GM18517 (cell line): ENCODE results near the gene B4GALT6.

ENCODE experiments used
- ATAC-seq: cut with Tn5 transposase; IDR thresholded peaks from one replicate; pipeline ENCODE4 v1.9.1; 2021; ENCODE audit warnings: mild to moderate bottlenecking, moderate library complexity; ENCODE audit not compliant: unreplicated experiment

The B4GALT6 gene

DNA sequence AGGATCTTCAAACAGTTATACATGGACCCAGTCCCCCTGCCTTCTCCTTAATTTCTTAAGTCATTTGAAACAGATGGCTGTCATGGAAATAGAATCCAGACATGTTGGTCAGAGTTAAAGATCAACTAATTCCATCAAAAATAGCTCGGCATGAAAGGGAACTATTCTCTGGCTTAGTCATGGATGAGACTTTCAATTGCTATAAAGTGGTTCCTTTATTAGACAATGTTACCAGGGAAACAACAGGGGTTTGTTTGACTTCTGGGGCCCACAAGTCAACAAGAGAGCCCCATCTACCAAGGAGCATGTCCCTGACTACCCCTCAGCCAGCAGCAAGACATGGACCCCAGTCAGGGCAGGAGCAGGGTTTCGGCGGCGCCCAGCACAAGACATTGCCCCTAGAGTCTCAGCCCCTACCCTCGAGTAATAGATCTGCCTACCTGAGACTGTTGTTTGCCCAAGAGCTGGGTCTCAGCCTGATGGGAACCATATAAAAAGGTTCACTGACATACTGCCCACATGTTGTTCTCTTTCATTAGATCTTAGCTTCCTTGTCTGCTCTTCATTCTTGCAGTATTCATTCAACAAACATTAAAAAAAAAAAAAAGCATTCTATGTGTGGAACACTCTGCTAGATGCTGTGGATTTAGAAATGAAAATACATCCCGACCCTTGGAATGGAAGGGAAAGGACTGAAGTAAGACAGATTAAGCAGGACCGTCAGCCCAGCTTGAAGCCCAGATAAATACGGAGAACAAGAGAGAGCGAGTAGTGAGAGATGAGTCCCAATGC lies 88.1 kb downstream of the B4GALT6 start:
- no peak for ATAC-seq

GRCh38 chr18:31595121-31595771 lies 89.1 kb downstream of the B4GALT6 start:
- ATAC-seq, result no peak

DNA sequence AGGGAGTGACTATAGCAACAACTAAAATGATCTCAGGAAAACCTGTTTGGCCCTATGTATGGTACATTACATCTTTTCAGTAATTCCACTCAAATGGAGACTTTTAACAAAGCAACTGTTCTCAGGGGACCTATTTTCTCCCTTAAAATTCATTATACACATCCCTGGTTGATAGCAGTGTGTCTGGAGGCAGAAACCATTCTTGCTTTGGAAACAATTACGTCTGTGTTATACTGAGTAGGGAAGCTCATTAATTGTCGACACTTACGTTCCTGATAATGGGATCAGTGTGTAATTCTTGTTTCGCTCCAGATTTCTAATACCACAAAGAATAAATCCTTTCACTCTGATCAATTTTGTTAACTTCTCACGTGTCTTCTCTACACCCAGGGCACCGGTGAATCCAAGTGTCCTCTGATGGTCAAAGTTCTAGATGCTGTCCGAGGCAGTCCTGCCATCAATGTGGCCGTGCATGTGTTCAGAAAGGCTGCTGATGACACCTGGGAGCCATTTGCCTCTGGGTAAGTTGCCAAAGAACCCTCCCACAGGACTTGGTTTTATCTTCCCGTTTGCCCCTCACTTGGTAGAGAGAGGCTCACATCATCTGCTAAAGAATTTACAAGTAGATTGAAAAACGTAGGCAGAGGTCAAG lies 91.7 kb downstream of the B4GALT6 start:
- ATAC-seq, result no peak

- no peak for ATAC-seq
These were observed 92.8 kb downstream of the B4GALT6 start, which contains the start of gene TTR for GRCh38 chr18:31591628-31592027. Gene TTR (plus strand): TSS chr18:31591877. CDS start chr18:31591903, 26 bp downstream.

DNA sequence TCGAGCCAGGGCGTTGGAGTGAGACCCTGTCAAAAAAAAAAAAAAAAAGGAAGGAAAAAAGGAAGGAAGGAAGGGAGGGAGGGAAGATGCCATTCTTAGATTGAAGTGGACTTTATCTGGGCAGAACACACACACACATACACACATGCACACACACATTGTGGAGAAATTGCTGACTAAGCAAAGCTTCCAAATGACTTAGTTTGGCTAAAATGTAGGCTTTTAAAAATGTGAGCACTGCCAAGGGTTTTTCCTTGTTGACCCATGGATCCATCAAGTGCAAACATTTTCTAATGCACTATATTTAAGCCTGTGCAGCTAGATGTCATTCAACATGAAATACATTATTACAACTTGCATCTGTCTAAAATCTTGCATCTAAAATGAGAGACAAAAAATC lies 93.3 kb downstream of the B4GALT6 start:
- no peak for ATAC-seq

GRCh38 chr18:31590570-31590969 lies 93.8 kb downstream of the B4GALT6 start:
- ATAC-seq, result no peak

DNA sequence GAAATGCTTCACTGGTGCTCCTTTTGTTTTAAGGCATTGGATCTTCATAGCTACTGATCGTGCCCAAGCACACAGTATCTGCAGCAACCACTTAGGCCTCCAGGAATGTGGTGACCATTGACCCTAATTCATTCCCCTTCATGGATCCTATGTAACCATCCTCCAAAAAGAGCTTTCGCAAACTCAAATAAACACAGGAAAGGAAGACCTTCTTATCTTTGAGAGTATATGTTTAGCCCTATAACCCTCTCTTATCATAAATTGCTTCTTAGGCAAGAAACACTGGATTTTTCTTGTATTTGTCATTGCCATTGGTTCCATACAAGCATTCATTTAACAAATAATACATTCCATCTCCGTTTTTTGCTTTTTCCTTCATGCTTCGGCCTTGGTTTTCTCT lies 96.9 kb downstream of the B4GALT6 start:
- no peak for ATAC-seq

DNA sequence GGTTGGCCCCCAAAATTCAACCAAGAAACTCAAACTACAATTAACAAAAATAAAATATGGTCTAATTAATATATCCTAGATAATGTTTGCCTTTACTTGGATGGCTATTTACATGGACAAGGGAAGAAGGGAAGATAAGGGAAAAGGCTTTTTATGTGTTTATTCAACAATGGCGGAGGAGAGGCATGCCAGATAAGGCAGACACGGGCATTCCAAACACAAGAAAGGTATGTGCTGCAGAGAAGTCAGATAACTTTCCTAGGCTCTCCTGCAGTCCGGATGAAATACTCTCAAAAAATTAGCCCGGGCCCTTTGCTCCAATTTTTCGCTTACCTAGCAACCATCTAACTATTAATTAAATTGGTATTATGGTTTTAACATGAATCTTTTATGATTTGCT lies 97.8 kb downstream of the B4GALT6 start:
- ATAC-seq, result no peak

GRCh38 chr18:31585991-31586390 lies 98.4 kb downstream of the B4GALT6 start:
- ATAC-seq, result no peak

GRCh38 chr18:31583185-31583854 lies 101.1 kb downstream of the B4GALT6 start:
- ATAC-seq, result no peak

- ATAC-seq, result no peak
These were observed 102.7 kb downstream of the B4GALT6 start for GRCh38 chr18:31581498-31582197.

DNA sequence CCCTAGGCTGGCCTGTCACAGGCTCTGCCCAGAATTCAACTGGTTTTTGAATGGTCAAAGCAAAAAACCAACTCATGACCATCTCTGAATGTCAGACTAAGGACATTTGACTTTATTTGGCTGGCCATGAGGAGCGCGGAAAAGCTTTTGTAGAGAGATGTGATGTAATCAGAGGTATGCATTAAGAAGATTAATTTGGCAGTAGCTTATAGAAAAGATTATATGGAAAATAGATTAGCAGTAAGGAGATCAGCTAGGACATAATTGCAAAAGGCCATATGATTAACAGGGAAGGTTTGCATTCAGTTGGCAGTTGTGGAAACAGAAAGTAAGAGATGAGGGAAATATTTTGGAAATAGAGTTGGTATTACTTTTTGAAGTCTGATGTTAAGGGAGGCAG lies 105.0 kb downstream of the B4GALT6 start:
- ATAC-seq, result no peak

DNA sequence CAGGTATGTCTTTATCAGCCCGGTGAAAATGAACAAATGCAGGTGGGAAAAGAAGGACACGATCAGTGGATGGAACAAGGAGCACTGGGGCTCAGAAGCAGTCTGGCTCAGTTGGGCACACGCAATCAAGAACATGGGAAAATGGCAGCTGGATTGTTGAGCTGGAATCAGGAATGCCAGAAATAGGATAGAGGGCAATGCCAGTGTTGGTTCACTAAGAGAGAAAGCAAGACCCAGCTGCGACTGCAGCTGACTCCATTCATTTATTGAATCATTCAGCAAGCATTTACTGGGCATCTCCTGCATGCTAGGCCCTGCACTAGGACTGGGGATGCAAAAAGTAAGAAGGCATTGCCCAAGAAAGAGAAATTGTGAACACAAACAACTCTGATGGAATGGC lies 106.3 kb downstream of the B4GALT6 start:
- no peak for ATAC-seq

GRCh38 chr18:31577195-31577594 lies 107.2 kb downstream of the B4GALT6 start:
- ATAC-seq, result no peak

- no peak for ATAC-seq
These were observed 107.7 kb downstream of the B4GALT6 start for GRCh38 chr18:31576670-31577069.

DNA sequence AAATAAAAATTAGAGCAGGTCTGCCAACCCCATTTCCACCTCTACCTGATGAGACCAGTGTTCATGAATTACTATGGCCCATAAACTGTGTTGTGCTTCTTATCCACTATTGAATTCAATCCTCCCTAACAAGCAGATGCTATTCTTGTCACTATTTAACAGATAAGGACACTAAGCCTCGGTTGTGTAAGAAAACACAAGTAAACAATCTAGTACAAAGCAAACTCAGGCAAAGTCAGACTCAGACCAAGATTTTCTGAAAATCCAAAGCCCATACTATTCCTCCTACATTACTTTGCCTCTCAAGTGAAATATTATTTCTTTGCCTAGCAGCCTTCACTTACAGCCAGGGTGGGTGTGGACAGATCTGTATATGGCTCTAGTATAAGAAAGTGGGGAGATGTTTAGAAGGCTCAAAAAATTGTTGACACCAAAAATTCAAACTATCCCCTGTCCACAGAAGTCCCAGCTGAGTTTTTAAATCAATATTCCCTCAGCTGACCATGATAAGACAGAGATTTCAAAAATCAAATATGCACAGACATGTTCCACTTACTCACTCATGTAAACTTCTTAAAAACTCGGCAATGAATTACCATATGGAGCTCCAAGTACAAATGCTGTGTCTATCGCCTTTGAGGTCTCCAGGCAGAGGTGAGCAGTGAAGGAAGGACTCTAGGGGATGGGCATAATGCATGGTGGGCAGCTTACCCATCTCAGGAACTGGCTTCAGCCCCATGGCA lies 108.7 kb downstream of the B4GALT6 start:
- no peak for ATAC-seq

- ATAC-seq, result no peak
These were observed 110.0 kb downstream of the B4GALT6 start for GRCh38 chr18:31574359-31574758.
